Measurements from ENCODE around the gene IP6K2. TPM values are rescaled to one million over a fixed set of nuclear protein-coding genes. Genes with fewer than 3 reads are reported as not detected.

Gene IP6K2
- polyA plus RNA-seq, 2 of the 4 experiments (the other 2 are of a cell fraction), result 61.9 to 78.4 TPM

GRCh38 chr3:48662145-48662752, 54.8 kb downstream of the IP6K2 start:
- ChIA-PET CTCF (interaction anchor here (0.8 to 3.4 kb wide), 7 partner anchors 9 to 190 kb away, joined by 3 to 34 read pairs (median 6); partner anchors contain the start of gene SLC26A6), POLR2A (interaction anchor here (1.3 to 2.8 kb wide), 3 partner anchors 27 to 257 kb away, joined by 3 to 9 read pairs (median 5); partner anchors contain the start of genes ARIH2 and SLC26A6)
- H3K4me2 ChIP-seq, result peak overlapping the region; percentile 96
- peak overlapping the region; percentile 59 for H3K4me3 ChIP-seq
- DNase-seq (ENCODE audit: low read depth in 1 of 2, low spot score in 1 of 2), result no peak
- H3K9me3 ChIP-seq, result no peaks in the 10 kb centered on the region
- 4% methylated on average over 4 of the region's 46 CpGs for WGBS (ENCODE audit: missing lambda C conversion rate)
- peak overlapping the region; percentile 96 to 98 for H3K27ac ChIP-seq
- ATAC-seq, result 0 out of 6 replicates have a peak, but pooled peaks of 1 of the 2 experiments have one; percentile 0
- peaks cover 13% of the 10 kb centered on the region for H3K4me1 ChIP-seq
- FAIRE-seq, result no peak
- no peak for TF ChIP-seq MAFK (IDR thresholded peaks at IDR 0.05; ENCODE audit: partially characterized antibody)

DNA sequence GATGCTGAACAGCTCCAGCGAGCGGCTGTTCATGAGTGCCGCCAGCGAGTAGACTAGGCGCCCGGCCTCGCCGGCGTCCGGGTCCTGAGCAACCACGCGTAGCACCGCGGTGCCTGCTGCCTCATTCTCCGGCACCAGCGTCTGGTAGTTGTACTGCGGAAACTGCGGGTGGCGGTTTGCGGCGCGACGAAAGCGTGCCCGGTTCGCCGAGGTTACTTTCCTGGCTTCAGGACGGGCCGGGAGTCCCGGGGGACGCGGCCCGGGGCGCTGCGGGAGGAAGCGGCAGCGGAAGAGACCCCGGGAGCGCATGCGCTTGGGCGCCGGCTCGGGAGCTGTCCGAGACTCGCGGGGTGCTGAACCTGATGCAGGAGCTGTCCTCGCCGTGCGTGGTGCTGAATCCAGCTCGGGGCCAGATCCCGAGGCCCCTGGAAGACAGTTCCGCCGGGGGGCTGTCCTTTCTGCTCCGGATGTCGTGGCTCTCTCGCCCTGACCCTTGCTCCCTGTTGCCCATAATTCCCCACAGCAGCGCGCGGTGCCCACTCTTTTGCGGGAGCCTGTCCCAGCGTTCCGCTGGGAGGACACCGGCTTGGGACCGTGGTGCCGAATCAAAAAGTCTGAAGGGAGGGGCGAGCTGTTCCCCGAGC, 55.4 kb downstream of the IP6K2 start:
- ChIA-PET CTCF (interaction anchor here (0.8 to 2.7 kb wide), 7 partner anchors 8 to 189 kb away, joined by 3 to 13 read pairs (median 4); partner anchors contain the start of gene SLC26A6), POLR2A (interaction anchor here (2.8 kb wide), 1 partner anchor 27 kb away, joined by 9 read pairs; the partner anchor contains the start of gene SLC26A6)
- TF ChIP-seq HEYL (CRISPR knock-in tag; IDR thresholded peaks at IDR 0.05), result peak; percentile 72; the same call in 1 of the 2 replicates
- TF ChIP-seq EHF (CRISPR knock-in tag; IDR thresholded peaks at IDR 0.05), result peak; percentile 81; the same call in 1 of the 2 replicates
- peak; percentile 93 for TF ChIP-seq EHMT2 (IDR thresholded peaks at IDR 0.05; ENCODE audit: low read depth)
- no peak for TF ChIP-seq CEBPB (IDR thresholded peaks at IDR 0.05)
- TF ChIP-seq NR3C1 (IDR thresholded peaks at IDR 0.05), result no peak
- TF ChIP-seq, protein P1, sequence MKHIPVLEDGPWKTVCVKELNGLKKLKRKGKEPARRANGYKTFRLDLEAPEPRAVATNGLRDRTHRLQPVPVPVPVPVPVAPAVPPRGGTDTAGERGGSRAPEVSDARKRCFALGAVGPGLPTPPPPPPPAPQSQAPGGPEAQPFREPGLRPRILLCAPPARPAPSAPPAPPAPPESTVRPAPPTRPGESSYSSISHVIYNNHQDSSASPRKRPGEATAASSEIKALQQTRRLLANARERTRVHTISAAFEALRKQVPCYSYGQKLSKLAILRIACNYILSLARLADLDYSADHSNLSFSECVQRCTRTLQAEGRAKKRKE (CRISPR knock-in tag; IDR thresholded peaks at IDR 0.05; ENCODE audit: low read depth), result peak; percentile 88
- no peak for TF ChIP-seq RCOR1 (IDR thresholded peaks at IDR 0.05; ENCODE audit: low read depth, low read length)
- TF ChIP-seq TP53 (CRISPR knock-in tag; IDR thresholded peaks at IDR 0.05), result 0 out of 2 replicates have a peak, but pooled peaks have one; percentile 23
- no peak for TF ChIP-seq NPAS2 (CRISPR knock-in tag; IDR thresholded peaks at IDR 0.05; ENCODE audit: borderline replicate concordance)
- TF ChIP-seq RAD21 (conservative IDR thresholded peaks at IDR 0.05 in 1 of 2, IDR thresholded peaks at IDR 0.05 in 1 of 2), result no peak
- TF ChIP-seq TFCP2L1 (CRISPR knock-in tag; IDR thresholded peaks at IDR 0.05), result peak; percentile 57; the same call in 1 of the 2 replicates
- peak; percentile 44 for TF ChIP-seq MAX (IDR thresholded peaks at IDR 0.05)
- peak; percentile 92 for TF ChIP-seq HOXB13 (CRISPR knock-in tag; IDR thresholded peaks at IDR 0.05; ENCODE audit: low read depth)
- TF ChIP-seq REST (IDR thresholded peaks at IDR 0.05), result peak; percentile 99
- TF ChIP-seq FOSB (CRISPR knock-in tag; IDR thresholded peaks at IDR 0.05), result no peak
- no peak for TF ChIP-seq BCL3 (IDR thresholded peaks at IDR 0.05)
- TF ChIP-seq MAZ (IDR thresholded peaks at IDR 0.05; ENCODE audit: borderline replicate concordance, low read depth, low read length), result no peak
- TF ChIP-seq CBX8 (IDR thresholded peaks at IDR 0.05), result no peak
- peak; percentile 94 for TF ChIP-seq FOXS1 (CRISPR knock-in tag; IDR thresholded peaks at IDR 0.05)
- TF ChIP-seq, protein P2, sequence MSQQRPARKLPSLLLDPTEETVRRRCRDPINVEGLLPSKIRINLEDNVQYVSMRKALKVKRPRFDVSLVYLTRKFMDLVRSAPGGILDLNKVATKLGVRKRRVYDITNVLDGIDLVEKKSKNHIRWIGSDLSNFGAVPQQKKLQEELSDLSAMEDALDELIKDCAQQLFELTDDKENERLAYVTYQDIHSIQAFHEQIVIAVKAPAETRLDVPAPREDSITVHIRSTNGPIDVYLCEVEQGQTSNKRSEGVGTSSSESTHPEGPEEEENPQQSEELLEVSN (IDR thresholded peaks at IDR 0.05; ENCODE audit: borderline replicate concordance, low read depth), result no peak
- peak; percentile 91 for TF ChIP-seq HOXB5 (CRISPR knock-in tag; IDR thresholded peaks at IDR 0.05)
- peak; percentile 79; the same call in 1 of the 2 replicates for TF ChIP-seq ZSCAN20 (CRISPR knock-in tag; IDR thresholded peaks at IDR 0.05)
- no peak for FAIRE-seq
- H3K4me1 ChIP-seq, result peaks cover 14% of the 10 kb centered on the region
- no peaks in the 10 kb centered on the region for H3K9me3 ChIP-seq
- DNase-seq (ENCODE audit: low read depth in 1 of 2, low spot score in 1 of 2), result peak; percentile 32 to 35
- ATAC-seq, result no peak
- H3K4me2 ChIP-seq, result peak overlapping the region; percentile 96
- WGBS (ENCODE audit: missing lambda C conversion rate), result 36% methylated on average over 25 of the region's 67 CpGs
- no peak overlapping the region for H3K27ac ChIP-seq
- peak overlapping the region; percentile 59 for H3K4me3 ChIP-seq
